Right lobe of liver (tissue), 4 donors: ENCODE data around the gene AMACR.
A peak's percentile ranks its signal among the peaks of the same experiment; 100 is the strongest.

Source experiments
- CTCF ChIP-seq, 4 donors: fragments of 200-600 bp in 3 of 4; fragments of 450-650 bp in 1 of 4; IDR thresholded peaks; one replicate each; pipeline versions ENCODE4 v1.5.1 to v1.8.0; 2016 to 2022; ENCODE audit warnings: antibody characterized with exemption in 4 of 4, mild to moderate bottlenecking in 2 of 4
- POLR2A ChIP-seq: fragments of 450-650 bp; IDR thresholded peaks from one replicate; pipeline ENCODE4 v1.6.1; 2017; ENCODE audit warnings: antibody characterized with exemption, mild to moderate bottlenecking
- donor health status: DM: no; HTN: no; CAD: no.
- donor health status: DM: no; HTN: no; CAD: no.
- donor health status: DM: no; HTN: yes; CAD: no.

GRCh38 chr5:33969572-33970452 lies 38.0 kb downstream of the AMACR start:
- TF ChIP-seq POLR2A: no peak
- peak; percentile 20 to 64 (median 48) for TF ChIP-seq CTCF (IDR thresholded peaks at IDR 0.05)
